MM.1S (cell line): ENCODE measurements around the gene BICD1.

Source experiments
- CTCF ChIP-seq: fragments of 300-600 bp; sonication (generic); IDR thresholded peaks from 2 replicates; pipeline ENCODE4 v1.5.1; 2016; ENCODE audit warnings: antibody characterized with exemption, low read length, mixed read lengths
- EZH2phosphoT487 ChIP-seq: fragments of 300-600 bp; sonication (generic); IDR thresholded peaks from 2 replicates; pipeline ENCODE4 v1.6.1; 2018; ENCODE audit warnings: antibody characterized with exemption, low read length

DNA sequence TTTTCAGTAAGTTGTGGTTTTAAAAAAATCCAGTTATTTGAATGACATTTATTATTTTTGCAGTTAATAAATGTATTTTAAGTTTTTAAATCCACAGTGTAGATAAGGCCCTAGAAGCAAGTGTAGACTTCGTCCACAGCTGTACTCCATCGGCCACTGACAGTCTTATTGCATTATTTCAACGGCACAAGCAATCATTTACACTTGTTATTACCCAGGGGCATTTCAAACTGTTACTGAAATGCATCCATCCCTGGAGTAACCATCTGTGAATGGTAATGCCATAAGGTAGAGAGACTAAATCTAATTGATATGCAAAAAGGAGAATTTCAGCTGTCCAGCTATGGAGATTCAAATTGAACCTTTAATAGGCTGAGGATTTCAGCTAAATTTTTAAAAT lies 48.4 kb downstream of the BICD1 start:
- TF ChIP-seq CTCF (no peak), EZH2phosphoT487 (no peak)
